DMS79 treated with DMSO at 0.1 percent for 48 hours (cell line): ENCODE measurements around the gene PHGDH.
A peak's percentile ranks its signal among the peaks of the same experiment; 100 is the strongest.
"Not testable (repeated sequence)": the region's sequence is repeated elsewhere in the genome, so short reads cannot be mapped to it uniquely, and the experiment has no call there.

Source experiments
- DNase-seq: peaks from one replicate; lab custom pipeline; 2025; lab: John Stamatoyannopoulos, UW

The PHGDH gene

GRCh38 chr1:119711804-119712341 is at the start of gene PHGDH:
Gene PHGDH, plus strand, starts transcription at chr1:119711934. Its CDS starts 89 bp downstream, at chr1:119712023.
- DNase-seq: peak; percentile 91

- no peak for DNase-seq
Measured at GRCh38 chr1:119662034-119662437, 49.7 kb upstream of the PHGDH start.

- DNase-seq: no peak
Measured at GRCh38 chr1:119664067-119664466, 47.7 kb upstream of the PHGDH start.

- no peak for DNase-seq
Measured at GRCh38 chr1:119667173-119667572, 44.6 kb upstream of the PHGDH start.

- no peak for DNase-seq
Measured at GRCh38 chr1:119670898-119671297, 40.8 kb upstream of the PHGDH start.

GRCh38 chr1:119673171-119673940 is 38.4 kb upstream of the PHGDH start:
- DNase-seq: no peak

- no peak for DNase-seq
Measured at GRCh38 chr1:119674111-119674526, 37.6 kb upstream of the PHGDH start.

- peak; percentile 70 for DNase-seq
Measured at GRCh38 chr1:119674835-119675289, 36.9 kb upstream of the PHGDH start.

GRCh38 chr1:119675349-119676345 is 36.1 kb upstream of the PHGDH start:
- peak; percentile 86 for DNase-seq

GRCh38 chr1:119676571-119677206 is 35.0 kb upstream of the PHGDH start:
- DNase-seq: peak; percentile 48

GRCh38 chr1:119679223-119679622 is 32.5 kb upstream of the PHGDH start:
- no peak for DNase-seq

GRCh38 chr1:119680193-119680592 is 31.5 kb upstream of the PHGDH start:
- no peak for DNase-seq

GRCh38 chr1:119680723-119681122 is 31.0 kb upstream of the PHGDH start:
- no peak for DNase-seq

- DNase-seq: no peak
Measured at GRCh38 chr1:119681560-119681959, 30.2 kb upstream of the PHGDH start.

GRCh38 chr1:119682141-119682540 is 29.6 kb upstream of the PHGDH start:
- DNase-seq: no peak

GRCh38 chr1:119683893-119684292 is 27.8 kb upstream of the PHGDH start:
- DNase-seq: no peak

GRCh38 chr1:119686661-119687060 is 25.1 kb upstream of the PHGDH start:
- DNase-seq: peak; percentile 80

- DNase-seq: no peak
Measured at GRCh38 chr1:119687434-119688079, 24.2 kb upstream of the PHGDH start.

- no peak for DNase-seq
Measured at GRCh38 chr1:119688810-119689209, 22.9 kb upstream of the PHGDH start.

GRCh38 chr1:119689511-119689910 is 22.2 kb upstream of the PHGDH start:
- DNase-seq: no peak

- DNase-seq: not testable (repeated sequence)
Measured at GRCh38 chr1:119696863-119697262, 14.9 kb upstream of the PHGDH start.
